ENCODE data around the gene TBC1D24. TPM values are rescaled to one million over a fixed set of nuclear protein-coding genes. Genes with fewer than 3 reads are reported as not detected.

TBC1D24 gene
- polyA plus RNA-seq, 1 of the 3 experiments (the other 2 are of a cell fraction): 6.7 TPM

- 25% methylated on average over 4 of the region's 59 CpGs for WGBS (ENCODE audit: low lambda C conversion rate)
- peak; percentile 91 for DNase-seq
- no peaks in the 10 kb centered on the region for H3K9me2 ChIP-seq
- H3K9ac ChIP-seq: no peak within 1 kb of the TSS
- peak within 1 kb of the TSS in 1 of 2 experiments; percentile 97; a peak in 2 of 4 replicates for H3K27ac ChIP-seq (ENCODE audit: low read depth in 2 of 2, low read length in 1 of 2)
- ChIA-PET CTCF (interaction anchor here (0.8 to 3.6 kb wide), 6 partner anchors 12 to 276 kb away, joined by 3 to 32 read pairs (median 4); no protein-coding TSS in a partner anchor), POLR2A (interaction anchor here (0.6 to 4.6 kb wide), 5 partner anchors 12 to 986 kb away, joined by 3 to 44 read pairs (median 3); no protein-coding TSS in a partner anchor)
- no peak for TF ChIP-seq RXRA (IDR thresholded peaks at IDR 0.05; ENCODE audit: borderline replicate concordance, low read depth)
- no peak for TF ChIP-seq FOSL2 (IDR thresholded peaks at IDR 0.05; ENCODE audit: borderline replicate concordance, low read depth)
- TF ChIP-seq MXI1 (IDR thresholded peaks at IDR 0.05; ENCODE audit: low read depth, low read length): peak; percentile 46; the same call in 1 of the 2 replicates
- TF ChIP-seq GATA2 (CRISPR knock-in tag; IDR thresholded peaks at IDR 0.05): no peak
- TF ChIP-seq CHD2 (IDR thresholded peaks at IDR 0.05; ENCODE audit: low read length, partially characterized antibody): peak; percentile 33
- peak in 1 of 2 experiments; percentile 18; a peak in 1 of 4 replicates for TF ChIP-seq EP300 (IDR thresholded peaks at IDR 0.05; ENCODE audit: borderline replicate concordance in 1 of 2, low read depth in 1 of 2, low read length in 1 of 2)
- peaks cover 7% of the 10 kb centered on the region; the same call in 1 of the 2 replicates for H3K79me2 ChIP-seq (ENCODE audit: insufficient read depth)
- no peaks in the 10 kb centered on the region for H3K27me3 ChIP-seq (ENCODE audit: insufficient read depth)
- peaks cover 5% of the 10 kb centered on the region for H3F3A ChIP-seq (replicated peaks; ENCODE audit: insufficient read depth)
- no peaks in the 10 kb centered on the region for H4K20me1 ChIP-seq (ENCODE audit: insufficient read depth)
- no peak within 1 kb of the TSS for H2AFZ ChIP-seq (ENCODE audit: low read depth)
- H3K9me3 ChIP-seq: no peaks in the 10 kb centered on the region
- H3K4me2 ChIP-seq: peak within 1 kb of the TSS; percentile 37; the same call in 1 of the 2 replicates
- peaks cover 6 to 72% of the 10 kb centered on the region in 2 experiments; a peak in 3 of 4 replicates for H3K4me1 ChIP-seq (ENCODE audit: control insufficient read depth in 1 of 2, insufficient read depth in 2 of 2, low read depth in 1 of 2, low read length in 1 of 2)
- peak within 1 kb of the TSS in 1 of 2 experiments; percentile 36; a peak in 2 of 4 replicates for H3K4me3 ChIP-seq (ENCODE audit: low read depth in 2 of 2, low read length in 1 of 2)
- H3K36me3 ChIP-seq (replicated peaks in 1 of 2; ENCODE audit: control insufficient read depth in 1 of 2, insufficient read depth in 2 of 2, low read length in 1 of 2): no peaks in the 10 kb centered on the region
Measured at GRCh38 chr16:2471016-2471652, 3.8 kb upstream of the TBC1D24 start, which contains the start of gene NTN3. Gene NTN3, plus strand, starts transcription at chr16:2471297. Its CDS starts 405 bp downstream, at chr16:2471702.

- Histone ChIP-seq H3K4me2 (peak overlapping the region; percentile 37; the same call in 1 of the 2 replicates), H3K27me3 (ENCODE audit: insufficient read depth) (no peaks in the 10 kb centered on the region), H3K9me3 (no peaks in the 10 kb centered on the region), H3K27ac (ENCODE audit: low read depth in 2 of 2, low read length in 1 of 2) (peak overlapping the region in 1 of 2 experiments; percentile 97; a peak in 2 of 4 replicates), H3F3A (replicated peaks; ENCODE audit: insufficient read depth) (peaks cover 10% of the 10 kb centered on the region), H2AFZ (ENCODE audit: low read depth) (no peak overlapping the region), H3K4me1 (ENCODE audit: control insufficient read depth in 1 of 2, insufficient read depth in 2 of 2, low read depth in 1 of 2, low read length in 1 of 2) (peaks cover 6 to 77% of the 10 kb centered on the region in 2 experiments; a peak in 3 of 4 replicates), H3K4me3 (ENCODE audit: low read depth in 2 of 2, low read length in 1 of 2) (peak overlapping the region in 1 of 2 experiments; percentile 36; a peak in 2 of 4 replicates), H3K9me2 (no peaks in the 10 kb centered on the region), H3K79me2 (ENCODE audit: insufficient read depth) (peaks cover 11% of the 10 kb centered on the region; the same call in 1 of the 2 replicates), H3K9ac (no peak overlapping the region), H4K20me1 (ENCODE audit: insufficient read depth) (no peaks in the 10 kb centered on the region), H3K36me3 (replicated peaks in 1 of 2; ENCODE audit: control insufficient read depth in 1 of 2, insufficient read depth in 2 of 2, low read length in 1 of 2) (no peaks in the 10 kb centered on the region)
- CTCF ChIA-PET: interaction anchor here (1.1 to 3.6 kb wide), 4 partner anchors 27 to 42 kb away, joined by 3 to 32 read pairs (median 6); no protein-coding TSS in a partner anchor
- WGBS (ENCODE audit: low lambda C conversion rate): 86% methylated on average over 23 of the region's 61 CpGs
- TF ChIP-seq FOXJ3 (CRISPR knock-in tag; IDR thresholded peaks at IDR 0.05): no peak
- no peak for TF ChIP-seq CHD2 (IDR thresholded peaks at IDR 0.05; ENCODE audit: low read length, partially characterized antibody)
- TF ChIP-seq SIN3A (IDR thresholded peaks at IDR 0.05; ENCODE audit: borderline replicate concordance, low read depth, low read length): no peak
- TF ChIP-seq EP300 (IDR thresholded peaks at IDR 0.05; ENCODE audit: borderline replicate concordance in 1 of 2, low read depth in 1 of 2, low read length in 1 of 2): no peak
- TF ChIP-seq MEF2A (IDR thresholded peaks at IDR 0.05; ENCODE audit: borderline replicate concordance, low read depth): no peak
- no peak for TF ChIP-seq POLR2AphosphoS5 (IDR thresholded peaks at IDR 0.05; ENCODE audit: low read depth, low read length)
- no peak for TF ChIP-seq FOXM1 (IDR thresholded peaks at IDR 0.05; ENCODE audit: low read depth)
- no peak for TF ChIP-seq NRF1 (IDR thresholded peaks at IDR 0.05; ENCODE audit: low read depth, low read length)
- peak; percentile 54 for DNase-seq
- POLR2A ChIA-PET: interaction anchor here (1.0 to 4.6 kb wide), 2 partner anchors 11 to 635 kb away, joined by 3 to 44 read pairs; no protein-coding TSS in a partner anchor
Measured at GRCh38 chr16:2471653-2472487, 3.1 kb upstream of the TBC1D24 start.
